ENCODE data around the gene POU6F2.
"Not testable (repeated sequence)": the region's sequence is repeated elsewhere in the genome, so short reads cannot be mapped to it uniquely, and the experiment has no call there.

Gene POU6F2

DNA sequence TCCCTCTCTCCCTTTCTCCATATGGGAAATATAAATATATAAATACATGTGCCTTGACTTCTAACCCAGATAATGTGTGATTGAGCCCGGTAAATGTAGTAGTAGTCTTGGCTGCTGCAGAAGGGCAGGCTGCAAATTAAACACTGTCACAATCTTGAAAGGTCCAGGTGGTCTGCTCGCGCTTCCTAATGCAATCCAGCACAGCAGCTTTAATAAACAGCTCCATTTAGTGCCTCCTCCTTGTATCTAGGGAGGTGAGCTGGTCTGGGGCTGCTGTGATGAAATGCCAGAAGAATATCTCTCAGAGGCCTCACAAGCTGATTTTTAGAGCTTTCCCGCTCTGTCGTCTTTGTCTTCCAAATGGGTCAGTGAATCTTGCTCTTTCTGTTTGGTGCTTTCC lies 782 bp downstream of the POU6F2 start:
- DNase-seq (ENCODE audit: low read depth, low spot score), result no peak

DNA sequence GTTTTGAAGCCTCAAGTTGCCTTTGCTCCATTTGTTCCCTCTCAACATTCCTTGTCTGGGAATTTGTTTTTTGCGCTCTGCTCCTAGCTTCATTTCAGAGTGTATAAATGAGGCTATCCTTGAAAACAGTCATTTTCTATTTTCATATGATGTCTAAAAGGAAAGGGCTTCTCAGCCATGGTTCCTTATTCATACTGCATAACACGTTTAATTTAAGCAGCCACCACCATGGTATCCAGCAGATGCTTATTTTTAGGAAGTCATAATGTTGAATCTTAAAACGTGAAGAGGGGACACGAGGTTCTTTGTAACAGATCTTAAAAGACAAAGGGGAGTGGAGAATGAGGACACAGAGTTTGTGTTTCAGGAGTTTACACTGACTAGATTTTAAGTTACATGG lies 14.5 kb downstream of the POU6F2 start:
- no peak for DNase-seq (ENCODE audit: low read depth, low spot score)

DNA sequence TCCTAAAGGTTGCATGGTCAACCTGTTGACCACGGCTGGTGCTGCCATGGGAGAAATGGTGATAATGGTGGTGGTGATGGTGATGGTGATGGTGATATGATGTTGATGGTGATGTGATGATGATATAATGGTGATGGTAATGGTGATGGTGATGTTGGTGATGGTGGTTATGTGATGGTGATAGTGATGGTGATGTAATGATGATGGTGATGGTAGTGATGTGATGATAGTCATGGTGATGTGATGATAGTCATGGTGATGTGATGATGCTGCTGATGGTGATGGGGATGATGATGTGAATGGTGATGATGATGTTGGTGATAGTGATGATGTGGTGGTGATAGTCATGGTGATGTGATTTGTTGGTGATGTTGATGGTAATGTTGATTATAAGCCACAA lies 23.9 kb downstream of the POU6F2 start:
- DNase-seq (ENCODE audit: low read depth, low spot score), result no peak

DNA sequence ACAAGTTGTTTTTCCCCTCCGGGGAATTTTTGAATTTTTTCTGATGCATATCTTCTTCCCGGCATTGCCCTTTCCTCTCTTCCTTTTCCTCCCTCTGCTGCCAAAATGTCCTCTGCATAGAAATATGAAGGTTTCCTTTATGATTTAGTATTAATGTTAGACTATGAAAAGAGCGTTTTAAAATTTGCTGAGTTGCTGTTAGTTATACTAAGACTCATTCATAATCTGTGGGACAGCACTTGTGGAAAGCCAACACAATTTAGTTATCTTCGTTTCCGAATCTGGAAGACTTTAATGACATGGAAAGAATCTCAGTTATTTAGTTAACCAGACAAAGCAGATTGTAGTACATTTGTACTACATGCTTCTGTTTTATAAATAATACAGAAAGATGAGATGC lies 25.0 kb downstream of the POU6F2 start:
- no peak for DNase-seq (ENCODE audit: low read depth, low spot score)

DNA sequence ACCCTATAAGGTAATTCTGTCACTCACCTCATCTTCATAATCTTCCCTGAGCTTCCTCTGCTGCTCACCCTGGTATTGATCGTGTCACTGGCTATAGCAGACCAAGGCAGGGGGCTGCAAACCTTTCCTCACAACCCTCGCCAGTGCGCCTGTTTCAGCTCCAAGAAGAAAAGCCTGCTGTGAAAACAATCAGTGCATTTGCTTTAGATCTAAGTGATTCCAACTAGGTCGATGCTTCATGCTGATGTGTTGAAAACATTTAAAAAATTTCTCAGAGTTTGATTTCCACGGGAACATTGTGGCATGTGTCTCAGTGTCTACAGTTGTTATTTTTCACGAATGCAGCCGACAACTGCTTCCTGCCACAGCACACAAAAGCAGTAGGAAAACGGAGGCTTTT lies 27.3 kb downstream of the POU6F2 start:
- no peak for DNase-seq (ENCODE audit: low read depth, low spot score)

DNA sequence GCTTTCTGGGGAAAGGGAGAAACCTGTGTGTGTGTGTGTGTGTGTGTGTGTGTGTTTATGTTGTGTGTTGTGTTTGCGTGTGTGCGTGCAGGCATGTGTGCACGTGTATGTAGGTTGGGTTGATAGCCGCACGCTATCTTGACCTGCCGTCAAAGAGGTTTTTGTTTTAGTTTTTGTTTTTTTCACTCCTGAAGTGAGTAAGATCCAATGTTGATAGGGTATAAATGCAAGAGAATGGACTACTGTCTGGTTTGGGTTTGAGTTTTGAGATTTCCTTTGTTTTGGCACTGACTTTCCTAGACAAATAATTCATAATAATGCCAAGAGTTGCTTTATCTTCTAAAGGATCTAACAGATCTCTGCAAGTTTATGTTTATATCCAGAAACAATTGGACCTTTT lies 27.8 kb downstream of the POU6F2 start:
- no peak for DNase-seq (ENCODE audit: low read depth, low spot score)

DNA sequence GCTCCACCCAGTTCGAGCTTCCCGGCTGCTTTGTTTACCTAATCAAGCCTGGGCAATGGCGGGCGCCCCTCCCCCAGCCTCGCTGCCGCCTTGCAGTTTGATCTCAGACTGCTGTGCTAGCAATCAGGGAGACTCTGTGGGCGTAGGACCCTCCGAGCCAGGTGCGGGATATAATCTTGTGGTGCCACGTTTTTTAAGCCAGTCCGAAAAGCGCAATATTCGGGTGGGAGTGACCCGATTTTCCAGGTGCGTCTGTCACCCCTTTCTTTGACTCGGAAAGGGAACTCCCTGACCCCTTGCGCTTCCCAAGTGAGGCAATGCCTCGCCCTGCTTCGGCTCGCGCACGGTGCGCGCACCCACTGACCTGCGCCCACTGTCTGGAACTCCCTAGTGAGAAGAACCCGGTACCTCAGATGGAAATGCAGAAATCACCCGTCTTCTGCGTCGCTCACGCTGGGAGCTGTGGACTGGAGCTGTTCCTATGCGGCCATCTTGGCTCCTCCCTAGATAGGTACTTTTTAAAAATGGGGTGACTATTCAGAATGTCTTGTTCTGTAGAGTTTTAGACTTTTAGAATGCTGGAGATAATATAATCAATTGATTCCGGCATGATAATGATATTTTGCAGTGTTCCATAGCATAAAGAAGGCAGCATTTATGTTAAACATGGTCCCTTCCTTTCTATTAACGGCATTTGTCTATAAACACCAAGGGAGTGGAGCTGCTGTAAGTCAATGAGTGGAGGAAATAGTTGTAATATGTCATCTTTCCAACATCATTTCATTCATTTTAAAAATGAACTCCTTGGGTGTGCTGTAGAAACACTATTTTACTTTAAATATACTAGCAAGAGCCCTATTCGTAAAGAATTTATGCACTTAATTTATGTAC lies 35.6 kb downstream of the POU6F2 start:
- DNase-seq (ENCODE audit: low read depth, low spot score), result not testable (repeated sequence)

DNA sequence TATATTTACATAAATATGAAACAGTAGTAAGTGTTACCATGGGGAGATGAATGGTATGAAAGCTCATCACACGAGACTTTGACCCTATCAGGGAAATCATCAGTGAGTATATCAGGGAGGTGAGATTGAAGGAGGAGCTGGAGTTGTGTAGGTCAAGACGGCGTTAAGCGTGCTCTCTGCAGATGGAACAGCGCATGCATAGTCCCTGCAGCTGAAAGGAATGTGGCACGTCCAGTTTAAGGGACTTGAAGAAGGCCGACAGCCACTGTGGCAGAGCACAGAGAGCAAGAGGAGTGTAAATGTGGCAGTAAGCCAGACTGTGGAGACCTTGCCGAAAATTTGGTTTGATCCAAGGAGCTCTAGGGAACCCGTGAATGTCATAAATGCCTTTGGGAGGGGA lies 38.9 kb downstream of the POU6F2 start:
- no peak for DNase-seq (ENCODE audit: low read depth, low spot score)

DNA sequence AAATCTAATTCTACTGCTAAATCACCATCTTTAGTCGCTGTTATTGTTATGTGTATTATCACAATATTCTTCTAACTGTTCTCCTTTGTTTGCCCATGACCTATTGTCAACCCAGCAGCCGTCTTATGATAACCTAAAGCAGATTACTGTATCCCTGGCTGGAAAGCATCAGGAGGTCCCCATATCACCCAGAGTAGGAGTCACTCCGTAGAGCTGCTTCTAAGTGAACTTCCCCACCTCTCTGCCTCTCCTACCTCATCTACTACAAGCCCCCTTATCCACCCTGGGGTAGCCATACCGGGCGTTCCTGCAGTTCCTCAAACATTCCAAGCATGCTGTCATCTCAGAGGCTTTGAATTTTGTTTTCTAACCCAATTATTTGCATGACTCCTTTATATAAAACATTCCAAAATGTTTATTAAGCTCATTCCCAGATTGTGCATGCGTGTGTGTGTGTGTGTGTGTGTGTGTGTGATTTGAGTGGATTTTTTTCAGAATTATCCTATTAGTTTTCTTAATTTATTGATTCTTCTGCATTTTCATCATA lies 39.7 kb downstream of the POU6F2 start:
- DNase-seq (ENCODE audit: low read depth, low spot score), result no peak

DNA sequence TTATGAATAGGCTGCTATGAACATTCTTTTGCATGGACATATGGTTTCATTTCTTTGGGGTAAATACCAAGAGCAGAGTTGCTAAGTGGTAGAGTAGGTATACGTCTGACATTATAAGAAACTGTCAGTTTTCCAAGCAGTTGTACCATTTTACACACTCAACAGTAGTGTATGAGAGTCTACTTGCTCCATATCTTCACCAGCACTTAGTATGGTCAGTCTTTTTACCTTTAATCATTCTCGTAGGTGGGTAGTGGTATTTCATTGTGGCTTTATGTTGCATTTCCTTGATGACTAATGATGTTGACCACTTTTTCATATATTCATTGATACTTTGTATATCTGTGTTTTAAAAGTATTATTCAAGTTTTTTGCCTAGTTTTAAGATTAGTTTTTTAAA lies 45.1 kb downstream of the POU6F2 start:
- DNase-seq (ENCODE audit: low read depth, low spot score), result no peak

DNA sequence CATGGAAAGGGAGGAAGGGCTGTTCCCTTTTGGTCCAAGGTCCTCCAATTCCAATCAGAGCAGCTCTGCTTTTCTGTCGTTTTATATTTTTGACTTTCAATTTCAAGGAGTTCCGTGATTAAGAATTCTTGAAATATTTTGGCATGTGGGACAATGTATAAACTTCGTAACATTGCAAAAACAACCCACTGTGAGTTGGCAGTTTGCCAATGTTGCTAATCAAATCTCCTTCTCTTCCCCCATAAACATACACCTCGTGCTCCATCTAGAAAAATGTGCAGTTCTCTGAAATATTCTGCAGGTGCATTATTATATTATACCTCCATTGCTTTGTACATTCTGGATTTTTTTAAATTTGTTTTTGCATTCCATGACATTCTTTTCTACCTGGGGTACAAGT lies 49.8 kb downstream of the POU6F2 start:
- no peak for DNase-seq (ENCODE audit: low read depth, low spot score)

DNA sequence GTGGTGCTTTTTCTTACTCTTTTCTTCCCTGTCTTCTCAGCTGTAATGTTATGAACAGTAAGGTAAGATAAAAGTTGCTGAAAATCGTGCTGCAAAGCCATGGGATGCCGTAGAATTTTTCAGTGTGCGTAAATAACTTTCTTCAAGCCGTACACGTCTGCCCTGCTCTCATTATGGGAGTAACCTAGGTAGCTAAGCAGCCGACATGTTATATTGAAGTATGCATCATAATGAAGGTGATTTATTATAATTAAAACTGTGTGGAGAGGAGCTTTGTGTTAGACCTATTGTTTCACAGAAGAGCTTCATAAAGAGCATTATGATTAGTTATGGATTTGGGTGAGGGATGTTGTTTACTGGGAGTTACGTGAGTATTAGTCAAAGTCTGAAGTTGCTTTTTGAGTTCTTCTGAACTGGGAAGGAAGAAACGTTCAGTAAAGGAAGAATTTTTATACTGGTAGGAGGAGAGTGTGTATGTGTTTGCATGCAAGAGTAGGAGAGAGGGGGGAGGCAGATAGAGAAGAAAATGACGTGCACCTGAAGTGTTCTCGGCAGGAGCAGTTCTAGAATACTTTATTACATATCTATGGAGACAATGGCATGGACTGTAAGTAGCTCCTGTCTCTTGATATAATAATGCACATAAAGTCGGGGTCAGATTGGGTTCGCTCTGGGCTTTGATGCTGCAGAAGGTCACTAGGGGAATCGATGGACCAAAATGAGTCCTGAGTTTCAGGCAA lies 56.3 kb downstream of the POU6F2 start:
- DNase-seq (ENCODE audit: low read depth, low spot score), result no peak

DNA sequence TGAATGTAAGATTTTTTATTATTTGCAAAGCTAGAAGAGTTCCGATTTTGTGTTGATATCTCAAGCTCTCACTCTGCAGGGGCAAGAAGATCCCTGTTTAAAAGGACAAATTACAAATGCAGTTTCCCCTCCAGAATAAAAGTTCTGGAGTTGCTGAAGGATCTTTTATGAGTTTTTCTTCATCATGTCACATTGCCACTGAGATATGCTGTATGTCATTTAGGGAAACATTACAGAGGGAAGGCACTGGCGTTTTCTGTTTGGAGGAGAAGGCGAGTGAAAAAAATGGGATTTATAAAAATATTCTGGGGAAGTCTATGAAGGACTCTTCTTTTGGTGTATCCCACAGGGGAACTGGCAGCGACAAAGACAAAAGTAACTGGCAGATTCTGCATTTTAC lies 57.4 kb downstream of the POU6F2 start:
- no peak for DNase-seq (ENCODE audit: low read depth, low spot score)

DNA sequence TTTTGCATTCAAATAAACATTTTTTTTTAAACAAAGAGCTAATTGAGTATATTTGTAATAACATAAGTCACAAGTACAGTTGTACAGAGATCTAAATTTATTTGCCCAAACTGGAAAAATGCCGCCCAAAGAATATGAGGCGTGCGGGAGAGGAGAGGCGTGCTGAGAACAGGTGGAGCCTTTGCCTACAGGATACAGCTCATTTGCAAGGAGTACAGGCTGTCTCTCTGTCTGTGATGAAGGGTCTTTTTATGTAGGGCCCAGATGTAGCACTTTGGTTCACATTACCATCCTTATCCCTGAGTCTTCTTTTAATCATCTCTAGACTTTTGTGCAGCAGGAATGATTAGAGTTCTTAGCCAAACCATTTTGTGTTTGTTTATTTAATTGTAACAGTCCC lies 58.2 kb downstream of the POU6F2 start:
- no peak for DNase-seq (ENCODE audit: low read depth, low spot score)

DNA sequence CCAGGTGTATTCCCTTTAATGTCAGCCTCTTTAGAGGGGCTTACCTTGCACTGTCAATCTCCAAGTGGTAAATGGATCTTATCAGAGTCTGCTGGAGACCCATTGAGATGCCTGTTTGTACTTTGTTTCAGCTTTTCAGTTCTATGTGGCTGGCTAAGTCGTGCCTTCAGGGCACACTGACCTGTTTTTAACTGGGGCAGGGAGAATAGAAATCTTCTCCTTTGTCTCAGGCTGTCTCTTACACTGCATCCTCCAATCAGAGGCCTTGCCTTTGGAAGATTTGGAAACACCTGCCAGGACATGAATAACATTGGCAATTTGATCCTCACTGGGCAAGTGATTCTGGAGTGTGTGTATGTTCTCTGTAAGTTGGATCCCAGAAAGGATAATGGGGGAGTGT lies 65.0 kb downstream of the POU6F2 start:
- no peak for DNase-seq (ENCODE audit: low read depth, low spot score)

DNA sequence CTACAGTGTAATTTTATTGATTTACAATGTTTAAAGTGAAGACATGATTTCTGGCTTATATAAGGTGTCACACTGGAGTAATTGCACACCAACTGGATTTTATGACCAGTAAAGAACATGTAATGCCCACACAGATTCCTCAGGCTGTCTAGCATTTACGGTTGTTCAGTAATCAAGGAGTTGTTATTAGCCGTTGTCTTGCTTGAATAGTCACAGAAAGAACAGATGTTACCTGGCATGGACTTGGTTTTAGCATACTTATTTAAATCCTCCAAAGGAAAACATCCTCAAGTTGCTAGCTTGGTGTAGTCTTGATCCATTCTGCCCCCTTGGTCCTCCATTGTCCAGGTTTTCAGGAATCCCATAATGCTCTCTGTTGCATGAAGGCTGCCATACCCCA lies 65.8 kb downstream of the POU6F2 start:
- DNase-seq (ENCODE audit: low read depth, low spot score), result no peak

DNA sequence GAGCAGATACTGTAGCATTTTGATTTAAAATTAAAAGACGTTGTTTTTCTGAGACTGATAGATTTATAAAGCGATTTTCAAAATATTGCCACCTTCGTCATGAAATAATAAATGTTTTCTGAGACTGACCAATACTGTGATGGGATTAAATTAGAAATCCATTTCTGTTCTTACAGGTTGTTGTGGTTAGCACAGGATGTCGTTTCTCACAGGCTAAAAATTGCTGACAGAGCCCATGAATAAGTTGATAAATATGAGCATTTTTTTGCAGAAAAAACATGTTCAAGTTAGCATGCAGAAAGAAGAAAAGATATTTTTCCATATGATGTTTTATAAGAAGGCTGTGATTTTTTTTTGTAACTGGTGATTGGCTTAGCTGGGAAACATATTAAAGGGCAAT lies 66.8 kb downstream of the POU6F2 start:
- DNase-seq (ENCODE audit: low read depth, low spot score), result no peak

DNA sequence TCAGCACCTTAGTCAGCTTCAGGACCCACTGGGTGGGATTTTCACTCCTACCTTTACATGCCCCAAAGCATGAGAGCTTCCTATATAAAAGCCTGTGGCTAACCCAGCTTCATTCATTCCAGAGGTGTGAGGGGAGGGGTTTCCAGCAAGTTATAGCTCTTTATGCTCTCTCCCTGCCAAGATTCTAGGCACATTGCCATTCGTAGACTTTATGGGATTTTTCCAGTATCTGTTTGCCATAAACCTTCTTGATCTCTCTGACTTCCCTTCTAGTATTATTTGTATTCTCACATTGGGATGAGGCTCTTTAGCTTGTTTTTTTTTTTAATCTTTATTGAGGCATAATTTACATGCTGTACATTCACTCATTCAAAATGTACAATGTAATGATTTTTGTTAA lies 67.5 kb downstream of the POU6F2 start:
- DNase-seq (ENCODE audit: low read depth, low spot score), result no peak

DNA sequence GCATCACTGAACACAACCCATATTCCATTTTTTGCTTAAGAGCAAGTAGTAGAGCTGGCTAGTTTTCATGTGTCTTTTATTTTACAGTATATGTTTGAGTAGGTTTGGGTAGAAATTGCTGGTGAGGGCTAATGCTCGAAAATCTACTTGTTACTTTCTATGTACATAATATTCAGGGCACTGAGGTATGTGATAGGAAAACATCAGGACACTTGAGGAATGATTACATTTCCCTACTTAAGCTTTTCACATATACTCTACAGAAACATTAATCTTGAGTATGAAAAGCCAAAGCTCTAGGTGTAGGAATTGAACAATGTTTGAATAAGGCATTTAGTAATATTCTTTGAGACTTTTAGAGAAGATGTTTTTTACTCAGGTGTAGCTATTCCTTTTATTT lies 73.6 kb downstream of the POU6F2 start:
- DNase-seq (ENCODE audit: low read depth, low spot score), result no peak

DNA sequence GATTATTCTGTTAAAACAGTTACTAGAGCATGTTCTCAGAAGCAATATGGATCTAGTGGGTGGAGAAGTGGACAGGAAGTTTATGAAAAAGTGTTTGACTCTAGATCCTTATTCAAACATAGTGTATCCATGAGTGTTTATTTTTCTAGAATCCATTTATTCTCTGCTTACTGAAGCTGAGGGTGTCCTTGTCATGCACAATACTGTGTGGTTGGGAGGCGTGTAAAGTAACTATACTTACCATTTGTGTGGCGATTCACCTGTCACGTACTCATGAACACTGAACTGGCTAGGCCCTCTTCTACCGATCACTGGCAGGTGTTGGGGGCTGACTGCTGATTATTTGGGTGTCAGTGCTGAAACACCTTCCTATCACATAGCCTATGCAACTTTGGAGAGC lies 74.0 kb downstream of the POU6F2 start:
- DNase-seq (ENCODE audit: low read depth, low spot score), result no peak

DNA sequence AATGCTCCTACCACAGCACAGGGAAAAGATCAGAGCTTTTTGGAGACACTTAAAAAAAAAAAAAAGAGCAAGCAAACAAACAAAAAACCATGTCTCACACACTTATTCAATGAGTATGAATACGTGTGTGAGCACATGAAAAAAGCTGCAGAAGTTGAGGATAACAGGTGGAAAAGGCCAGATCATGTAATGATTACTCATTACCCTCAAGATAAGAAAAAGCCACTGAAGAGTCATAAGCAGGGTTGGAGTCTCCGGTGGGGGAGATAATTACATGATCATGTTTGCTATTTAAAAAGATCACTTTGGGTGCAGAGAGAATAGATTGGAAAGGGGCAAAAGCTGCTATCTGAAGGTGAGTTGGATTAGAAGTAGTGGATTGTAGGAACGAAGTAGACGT lies 77.0 kb downstream of the POU6F2 start:
- DNase-seq (ENCODE audit: low read depth, low spot score), result no peak

DNA sequence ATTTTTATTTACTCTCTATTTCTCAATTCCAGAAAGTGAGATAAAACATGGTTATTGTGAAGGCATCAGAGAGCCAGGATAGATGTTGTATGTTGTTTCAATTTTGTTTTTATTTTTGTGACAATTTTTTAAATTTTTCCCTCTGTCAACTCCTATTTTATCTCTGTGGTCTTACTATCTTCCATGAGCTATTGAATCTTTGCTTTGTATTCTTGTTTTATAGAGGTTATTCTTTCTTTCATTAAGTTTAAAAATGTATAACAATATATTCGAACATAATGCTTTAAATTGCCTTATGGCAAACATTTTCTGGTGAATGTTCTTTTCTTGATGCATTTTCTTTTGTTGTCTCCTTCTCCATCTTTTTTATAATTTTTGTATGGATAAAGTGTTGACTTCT lies 78.4 kb downstream of the POU6F2 start:
- no peak for DNase-seq (ENCODE audit: low read depth, low spot score)

DNA sequence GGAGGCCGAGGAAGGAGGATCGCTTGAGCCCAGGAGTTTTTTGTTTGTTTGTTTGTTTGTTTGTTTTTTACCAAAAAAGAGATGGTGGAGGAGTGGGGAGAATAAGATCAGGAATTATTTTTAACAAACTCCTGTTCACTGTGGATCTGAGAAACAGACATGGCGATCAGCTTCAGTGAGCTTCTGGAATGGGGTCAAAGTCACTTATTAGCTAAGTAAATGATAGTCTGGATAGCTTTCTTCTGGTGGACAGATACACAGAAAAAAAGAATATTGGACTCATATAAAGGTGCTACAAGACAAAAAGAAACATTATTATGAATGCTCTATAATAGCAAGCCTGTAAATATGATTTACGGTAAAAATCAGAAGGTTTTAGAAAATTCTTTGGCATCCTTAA lies 85.1 kb downstream of the POU6F2 start:
- no peak for DNase-seq (ENCODE audit: low read depth, low spot score)

All from activated CD4-positive, CD25-positive, alpha-beta regulatory T cell treated with anti-CD3 and anti-CD28 coated beads, Interleukin-2, amount 50 U/mL, for 16 hours (primary cell).